ENCODE measurements around the gene UBE3C. TPM values are rescaled to one million over a fixed set of nuclear protein-coding genes. Genes with fewer than 3 reads are reported as not detected.

Gene UBE3C
- total and polyA plus RNA-seq, 2 of the 13 experiments (the other 11 are each of a cell fraction or from before 2014, with no cell fraction given) = 27.0 to 48.2 TPM

DNA sequence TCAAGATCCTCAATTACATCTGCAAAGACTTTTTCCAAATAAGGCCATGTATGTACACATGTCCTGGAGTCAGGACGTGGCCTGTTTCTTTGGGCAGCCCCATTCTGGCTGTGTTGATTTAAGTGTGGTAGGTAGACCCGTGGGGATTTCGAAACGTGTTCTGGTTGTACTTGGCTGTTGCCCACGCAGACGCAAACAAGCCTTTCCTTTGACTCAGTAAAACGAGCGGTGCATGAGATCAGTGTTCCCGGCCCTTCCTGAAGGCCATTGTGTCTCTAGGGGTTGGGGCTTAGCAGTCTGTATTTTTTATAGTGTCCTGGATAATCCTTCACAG is 133.2 kb downstream of the UBE3C start (continued):
- TF ChIP-seq SRF (IDR thresholded peaks at IDR 0.05; ENCODE audit: low read depth, low read length) (peak; percentile 93), IKZF5 (CRISPR knock-in tag; IDR thresholded peaks at IDR 0.05) (peak; percentile 73; the same call in 1 of the 2 replicates), NAIF1 (CRISPR knock-in tag; IDR thresholded peaks at IDR 0.05; ENCODE audit: borderline replicate concordance) (no peak), NFYC (CRISPR knock-in tag; IDR thresholded peaks at IDR 0.05) (no peak), ELF1 (CRISPR knock-in tag; IDR thresholded peaks at IDR 0.05) (peak; percentile 17; the same call in 1 of the 2 replicates), ATF7 (IDR thresholded peaks at IDR 0.05) (no peak), ATF7 (CRISPR knock-in tag; IDR thresholded peaks at IDR 0.05) (no peak), SMAD3 (CRISPR knock-in tag; IDR thresholded peaks at IDR 0.05) (no peak), ZNF329 (CRISPR knock-in tag; IDR thresholded peaks at IDR 0.05; ENCODE audit: low read depth) (no peak), ZNF44 (CRISPR knock-in tag; IDR thresholded peaks at IDR 0.05) (no peak), FIP1L1 (IDR thresholded peaks at IDR 0.05; ENCODE audit: borderline replicate concordance, insufficient read depth, low read depth, low read length) (no peak), ZNF367 (CRISPR knock-in tag; IDR thresholded peaks at IDR 0.05; ENCODE audit: borderline replicate concordance) (no peak), ZNF136 (CRISPR knock-in tag; IDR thresholded peaks at IDR 0.05; ENCODE audit: low read depth) (no peak), THAP8 (CRISPR knock-in tag; IDR thresholded peaks at IDR 0.05; ENCODE audit: borderline replicate concordance) (no peak), ZBTB26 (CRISPR knock-in tag; IDR thresholded peaks at IDR 0.05; ENCODE audit: borderline replicate concordance) (no peak), HDAC2 (CRISPR knock-in tag; IDR thresholded peaks at IDR 0.05) (peak; percentile 56; the same call in 1 of the 2 replicates), ZKSCAN8 (CRISPR knock-in tag; IDR thresholded peaks at IDR 0.05; ENCODE audit: borderline replicate concordance) (no peak), PRPF4 (IDR thresholded peaks at IDR 0.05; ENCODE audit: low read depth, low read length, poor library complexity, severe bottlenecking) (no peak), HMG20B (CRISPR knock-in tag; conservative IDR thresholded peaks at IDR 0.05) (no peak), FOXK1 (CRISPR knock-in tag; IDR thresholded peaks at IDR 0.05; ENCODE audit: borderline replicate concordance, low read depth) (no peak)
- TF ChIP-seq, protein P1, sequence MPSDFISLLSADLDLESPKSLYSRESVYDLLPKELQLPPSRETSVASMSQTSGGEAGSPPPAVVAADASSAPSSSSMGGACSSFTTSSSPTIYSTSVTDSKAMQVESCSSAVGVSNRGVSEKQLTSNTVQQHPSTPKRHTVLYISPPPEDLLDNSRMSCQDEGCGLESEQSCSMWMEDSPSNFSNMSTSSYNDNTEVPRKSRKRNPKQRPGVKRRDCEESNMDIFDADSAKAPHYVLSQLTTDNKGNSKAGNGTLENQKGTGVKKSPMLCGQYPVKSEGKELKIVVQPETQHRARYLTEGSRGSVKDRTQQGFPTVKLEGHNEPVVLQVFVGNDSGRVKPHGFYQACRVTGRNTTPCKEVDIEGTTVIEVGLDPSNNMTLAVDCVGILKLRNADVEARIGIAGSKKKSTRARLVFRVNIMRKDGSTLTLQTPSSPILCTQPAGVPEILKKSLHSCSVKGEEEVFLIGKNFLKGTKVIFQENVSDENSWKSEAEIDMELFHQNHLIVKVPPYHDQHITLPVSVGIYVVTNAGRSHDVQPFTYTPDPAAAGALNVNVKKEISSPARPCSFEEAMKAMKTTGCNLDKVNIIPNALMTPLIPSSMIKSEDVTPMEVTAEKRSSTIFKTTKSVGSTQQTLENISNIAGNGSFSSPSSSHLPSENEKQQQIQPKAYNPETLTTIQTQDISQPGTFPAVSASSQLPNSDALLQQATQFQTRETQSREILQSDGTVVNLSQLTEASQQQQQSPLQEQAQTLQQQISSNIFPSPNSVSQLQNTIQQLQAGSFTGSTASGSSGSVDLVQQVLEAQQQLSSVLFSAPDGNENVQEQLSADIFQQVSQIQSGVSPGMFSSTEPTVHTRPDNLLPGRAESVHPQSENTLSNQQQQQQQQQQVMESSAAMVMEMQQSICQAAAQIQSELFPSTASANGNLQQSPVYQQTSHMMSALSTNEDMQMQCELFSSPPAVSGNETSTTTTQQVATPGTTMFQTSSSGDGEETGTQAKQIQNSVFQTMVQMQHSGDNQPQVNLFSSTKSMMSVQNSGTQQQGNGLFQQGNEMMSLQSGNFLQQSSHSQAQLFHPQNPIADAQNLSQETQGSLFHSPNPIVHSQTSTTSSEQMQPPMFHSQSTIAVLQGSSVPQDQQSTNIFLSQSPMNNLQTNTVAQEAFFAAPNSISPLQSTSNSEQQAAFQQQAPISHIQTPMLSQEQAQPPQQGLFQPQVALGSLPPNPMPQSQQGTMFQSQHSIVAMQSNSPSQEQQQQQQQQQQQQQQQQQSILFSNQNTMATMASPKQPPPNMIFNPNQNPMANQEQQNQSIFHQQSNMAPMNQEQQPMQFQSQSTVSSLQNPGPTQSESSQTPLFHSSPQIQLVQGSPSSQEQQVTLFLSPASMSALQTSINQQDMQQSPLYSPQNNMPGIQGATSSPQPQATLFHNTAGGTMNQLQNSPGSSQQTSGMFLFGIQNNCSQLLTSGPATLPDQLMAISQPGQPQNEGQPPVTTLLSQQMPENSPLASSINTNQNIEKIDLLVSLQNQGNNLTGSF (CRISPR knock-in tag; IDR thresholded peaks at IDR 0.05) = no peak
- TF ChIP-seq, protein P2, sequence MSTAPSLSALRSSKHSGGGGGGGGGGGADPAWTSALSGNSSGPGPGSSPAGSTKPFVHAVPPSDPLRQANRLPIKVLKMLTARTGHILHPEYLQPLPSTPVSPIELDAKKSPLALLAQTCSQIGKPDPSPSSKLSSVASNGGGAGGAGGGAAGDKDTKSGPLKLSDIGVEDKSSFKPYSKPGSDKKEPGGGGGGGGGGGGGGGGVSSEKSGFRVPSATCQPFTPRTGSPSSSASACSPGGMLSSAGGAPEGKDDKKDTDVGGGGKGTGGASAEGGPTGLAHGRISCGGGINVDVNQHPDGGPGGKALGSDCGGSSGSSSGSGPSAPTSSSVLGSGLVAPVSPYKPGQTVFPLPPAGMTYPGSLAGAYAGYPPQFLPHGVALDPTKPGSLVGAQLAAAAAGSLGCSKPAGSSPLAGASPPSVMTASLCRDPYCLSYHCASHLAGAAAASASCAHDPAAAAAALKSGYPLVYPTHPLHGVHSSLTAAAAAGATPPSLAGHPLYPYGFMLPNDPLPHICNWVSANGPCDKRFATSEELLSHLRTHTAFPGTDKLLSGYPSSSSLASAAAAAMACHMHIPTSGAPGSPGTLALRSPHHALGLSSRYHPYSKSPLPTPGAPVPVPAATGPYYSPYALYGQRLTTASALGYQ (CRISPR knock-in tag; IDR thresholded peaks at IDR 0.05) = no peak

Measured in HepG2 (cell line).